A549 (cell line): ENCODE results near the gene EIF4A2. TPM values are rescaled to one million over a fixed set of nuclear protein-coding genes. Genes with fewer than 3 reads are reported as not detected.

Experiments
- ATAC-seq, 2 experiments: fragments of 200-7000 bp in 1 of 2; fragments of >200 bp in 1 of 2; cut with Nextera tagmentation in 1 of 2; cut with Tn5 transposase in 1 of 2; 3 replicates each; pipeline versions ENCODE4 v1.8.0 to v1.9.1; 2018 to 2020; ENCODE audit warnings: mild to moderate bottlenecking in 1 of 2, moderate library complexity in 1 of 2
- CTCF ChIA-PET: fragments of 300-600 bp; sonication (Branson Sonifier 250); formaldehyde crosslinking; extraction: SDS; loops from one replicate; lab custom pipeline; 2021; ENCODE audit warnings: antibody characterized with exemption, inconsistent platforms; lab: Yijun Ruan, JAX
- POLR2A ChIA-PET: fragments of 350-600 bp; formaldehyde crosslinking; extraction: SDS; loops from one replicate; lab custom pipeline; 2021; ENCODE audit warnings: antibody characterized with exemption, inconsistent platforms; lab: Yijun Ruan, JAX
- DNase-seq, 2 experiments: peaks; one replicate each; pipeline versions ENCODE4 v3.0.0 to v3.0.0-alpha.2; 2011 to 2016; ENCODE audit warnings: low read depth in 1 of 2, low spot score in 1 of 2
- FAIRE-seq: peaks from 2 replicates; lab custom pipeline; 2011; peaks lifted over from hg19 to GRCh38; lab: Jason Lieb, UNC
- H3K27ac ChIP-seq, 2 experiments: fragments of >200 bp; sonication (Bioruptor Twin); formaldehyde crosslinking; 3 replicates each; pipeline ENCODE4 v1.5.1; 2016 to 2017
- H3K4me1 ChIP-seq: fragments of >200 bp; sonication (Bioruptor Twin); formaldehyde crosslinking; 3 replicates; pipeline ENCODE4 v1.6.1; 2016
- H3K4me2 ChIP-seq: fragments of >200 bp; sonication (Bioruptor Twin); formaldehyde crosslinking; 3 replicates; pipeline ENCODE4 v1.6.1; 2016
- H3K4me3 ChIP-seq: fragments of >200 bp; sonication (Bioruptor Twin); formaldehyde crosslinking; 3 replicates; pipeline ENCODE4 v1.5.1; 2016
- H3K9me3 ChIP-seq: fragments of >200 bp; sonication (Bioruptor Twin); formaldehyde crosslinking; 3 replicates; pipeline ENCODE4 v1.6.1; 2016
- CHD2 ChIP-seq: fragments of 150-350 bp; IDR thresholded peaks from 2 replicates; pipeline ENCODE4 v1.6.1; 2014; ENCODE audit warnings: low read length; ENCODE audit not compliant: partially characterized antibody
- EHMT2 ChIP-seq: fragments of 200-600 bp; sonication (generic); IDR thresholded peaks from 2 replicates; pipeline ENCODE4 v1.6.1; 2016; ENCODE audit warnings: antibody characterized with exemption, low read depth, mild to moderate bottlenecking, moderate library complexity
- ESRRA ChIP-seq: fragments of 150-350 bp; IDR thresholded peaks from 2 replicates; pipeline ENCODE4 v1.6.1; 2014; ENCODE audit warnings: mild to moderate bottlenecking, low read length, borderline replicate concordance
- JUN ChIP-seq, 2 experiments: fragments of >200 bp; sonication (Bioruptor Twin); formaldehyde crosslinking; IDR thresholded peaks; 2 replicates in 1 of 2; 3 replicates in 1 of 2; pipeline ENCODE4 v1.6.1; 2016 to 2017
- KDM5A ChIP-seq: fragments of 200-600 bp; sonication (generic); IDR thresholded peaks from 2 replicates; pipeline ENCODE4 v1.6.1; 2016; ENCODE audit warnings: antibody characterized with exemption, mild to moderate bottlenecking
- MYC ChIP-seq: IDR thresholded peaks from 2 replicates; pipeline ENCODE4 v1.6.1; 2012; ENCODE audit warnings: mild to moderate bottlenecking, inconsistent platforms, low read length, improper control_type of control experiment, borderline replicate concordance
- NFE2L2 ChIP-seq: fragments of 150-350 bp; conservative IDR thresholded peaks from 2 replicates; pipeline ENCODE4 v1.6.1; 2014; ENCODE audit warnings: low read length
- NR3C1 ChIP-seq: fragments of >200 bp; sonication (Bioruptor Twin); formaldehyde crosslinking; IDR thresholded peaks from 3 replicates; pipeline ENCODE4 v1.6.1; 2017
- PHF8 ChIP-seq: fragments of 200-600 bp; sonication (generic); IDR thresholded peaks from 2 replicates; pipeline ENCODE4 v1.6.1; 2016; ENCODE audit warnings: low read depth, mild to moderate bottlenecking, antibody characterized with exemption, moderate library complexity, borderline replicate concordance
- POLR2A ChIP-seq: IDR thresholded peaks from 2 replicates; pipeline ENCODE4 v1.6.1; 2012; ENCODE audit warnings: mild to moderate bottlenecking, low read length
- RAD21 ChIP-seq, 2 experiments: fragments of >200 bp in 1 of 2; sonication (Bioruptor Twin) in 1 of 2; formaldehyde crosslinking in 1 of 2; IDR thresholded peaks in 1 of 2; conservative IDR thresholded peaks in 1 of 2; 2 replicates in 1 of 2; 3 replicates in 1 of 2; pipeline ENCODE4 v1.6.1; 2012 to 2018; ENCODE audit warnings: inconsistent platforms in 1 of 2
- RARB ChIP-seq: fragments of 250-450 bp; sonication (Bioruptor Pico); IDR thresholded peaks from 2 replicates; pipeline ENCODE4 v1.8.0; 2021; ENCODE audit warnings: mild to moderate bottlenecking, moderate library complexity
- RCOR1 ChIP-seq: fragments of 150-350 bp; IDR thresholded peaks from 2 replicates; pipeline ENCODE4 v1.6.1; 2014; ENCODE audit warnings: antibody characterized with exemption, low read length, low read depth
- RNF2 ChIP-seq: fragments of 200-600 bp; sonication (generic); IDR thresholded peaks from 2 replicates; pipeline ENCODE4 v1.6.1; 2016; ENCODE audit warnings: low read depth, mild to moderate bottlenecking, antibody characterized with exemption, moderate library complexity, borderline replicate concordance
- SREBF2 ChIP-seq: fragments of 450-650 bp; IDR thresholded peaks from 2 replicates; pipeline ENCODE4 v1.6.1; 2014; ENCODE audit warnings: mild to moderate bottlenecking, moderate library complexity
- TP53 ChIP-seq: fragments of 250-450 bp; sonication (Bioruptor Pico); IDR thresholded peaks from 2 replicates; pipeline ENCODE4 v1.5.0; 2021; ENCODE audit warnings: mild to moderate bottlenecking, moderate library complexity
- WGBS: methylation state at CpG from one replicate; pipeline ENCODE4 v1.1.6; 2017; ENCODE audit errors: missing lambda C conversion rate; 5-methylcytosine and 5-hydroxymethylcytosine counted together
- polyA plus RNA-seq, 4 experiments: library from polyadenylated mRNA; depleted of rRNA in 3 of 4; stranded (reverse); fragments of >200 nt; fragmentation: RNase III in 1 of 4; extraction: RNeasy Plus Mini Kit Qiagen cat#74134 plus additional on column Dnase treatment in 1 of 4; gene quantifications; 2 replicates in 3 of 4; 3 replicates in 1 of 4; pipeline ENCODE4 v1.2.3, GENCODE V29; 2011 to 2017
- TF ChIP-seq, protein P1 (sequence below): IDR thresholded peaks from 2 replicates; pipeline ENCODE4 v1.6.1; 2012
- TF ChIP-seq, protein P2 (sequence below): IDR thresholded peaks from 2 replicates; pipeline ENCODE4 v1.6.1; 2012
- TF ChIP-seq, protein P3 (sequence below): fragments of 200-600 bp; sonication (generic); IDR thresholded peaks from 2 replicates; pipeline ENCODE4 v1.6.1; 2016; ENCODE audit warnings: antibody characterized with exemption, mild to moderate bottlenecking, moderate library complexity

Gene EIF4A2
- polyA plus RNA-seq, 2 of the 4 experiments (the other 2 are of a cell fraction): 172 to 493 TPM

- Histone ChIP-seq H3K4me2 (no peak overlapping the region), H3K9me3 (no peaks in the 10 kb centered on the region), H3K27ac (no peak overlapping the region), H3K4me1 (no peaks in the 10 kb centered on the region)
- no peak for DNase-seq
- 78% methylated on average over 7 of the region's 8 CpGs for WGBS
- ATAC-seq: peak; percentile 30 to 53; a peak in 3 of 6 replicates
- CTCF ChIA-PET: no interaction called here
- no peak for TF ChIP-seq JUN (IDR thresholded peaks at IDR 0.05)
- TF ChIP-seq, all 56 proteins: peak for 0
- no peak for FAIRE-seq
- no peak overlapping the region for H3K4me3 ChIP-seq
- POLR2A ChIA-PET: no interaction called here
These were observed 7.4 kb upstream of the EIF4A2 start for GRCh38 chr3:186775999-186776398.

GRCh38 chr3:186779204-186779603 is 4.2 kb upstream of the EIF4A2 start:
- DNase-seq (no peak), ATAC-seq (no peak), FAIRE-seq (no peak)
- no peak overlapping the region for H3K4me3 ChIP-seq
- no peak overlapping the region for H3K27ac ChIP-seq
- peaks cover 5% of the 10 kb centered on the region; the same call in 1 of the 3 replicates for H3K4me1 ChIP-seq
- CTCF ChIA-PET: interaction anchor here (0.8 kb wide), 1 partner anchor 42 kb away, joined by 3 read pairs; no protein-coding TSS in a partner anchor
- 89% methylated on average over 5 of the region's 5 CpGs for WGBS
- POLR2A ChIA-PET: no interaction called here
- no peak for TF ChIP-seq ESRRA
- H3K9me3 ChIP-seq: no peaks in the 10 kb centered on the region
- no peak overlapping the region for H3K4me2 ChIP-seq

DNA sequence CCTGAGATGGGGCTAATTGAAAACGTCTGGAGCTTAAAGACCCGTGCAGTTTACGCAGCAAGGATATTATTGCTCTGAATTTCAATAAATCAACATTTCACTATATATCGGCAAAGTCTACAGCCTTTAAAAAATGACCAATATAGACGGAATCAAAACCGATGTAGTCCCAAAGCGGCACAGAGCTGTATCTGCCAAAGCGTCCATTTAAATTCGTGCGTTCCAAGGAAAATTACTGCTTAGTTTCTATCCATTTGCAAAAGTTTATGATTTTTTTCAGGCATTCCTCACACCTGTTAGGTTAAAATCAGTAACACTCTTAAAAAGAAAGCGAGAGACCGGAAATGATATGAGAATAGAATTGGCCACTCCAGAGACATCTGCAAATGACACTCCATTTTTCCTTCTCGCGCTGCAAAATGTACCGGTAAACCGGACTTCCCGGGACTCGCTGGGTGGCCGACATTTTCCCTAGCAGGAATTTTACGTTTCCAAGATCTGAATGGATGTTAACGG is 777 bp upstream of the EIF4A2 start:
- Histone ChIP-seq H3K4me1 (peaks cover 21% of the 10 kb centered on the region), H3K4me2 (peak overlapping the region; percentile 99), H3K4me3 (peak overlapping the region; percentile 94), H3K9me3 (no peaks in the 10 kb centered on the region), H3K27ac (peak overlapping the region; percentile 96 to 100)
- DNase-seq: no peak
- ATAC-seq: peak in 1 of 2 experiments; percentile 36; a peak in 3 of 6 replicates
- FAIRE-seq: no peak
- ChIA-PET CTCF (interaction anchor here (1.6 to 2.1 kb wide), 3 partner anchors 166 to 839 kb away, joined by 3 to 6 read pairs (median 5); no protein-coding TSS in a partner anchor), POLR2A (interaction anchor here (0.8 to 2.5 kb wide), 15 partner anchors 10 to 212 kb away, joined by 3 to 24 read pairs (median 4); partner anchors contain the start of gene DNAJB11)
- 4% methylated on average over 20 of the region's 21 CpGs for WGBS
- TF ChIP-seq SREBF2 (no peak), RNF2 (no peak)

DNA sequence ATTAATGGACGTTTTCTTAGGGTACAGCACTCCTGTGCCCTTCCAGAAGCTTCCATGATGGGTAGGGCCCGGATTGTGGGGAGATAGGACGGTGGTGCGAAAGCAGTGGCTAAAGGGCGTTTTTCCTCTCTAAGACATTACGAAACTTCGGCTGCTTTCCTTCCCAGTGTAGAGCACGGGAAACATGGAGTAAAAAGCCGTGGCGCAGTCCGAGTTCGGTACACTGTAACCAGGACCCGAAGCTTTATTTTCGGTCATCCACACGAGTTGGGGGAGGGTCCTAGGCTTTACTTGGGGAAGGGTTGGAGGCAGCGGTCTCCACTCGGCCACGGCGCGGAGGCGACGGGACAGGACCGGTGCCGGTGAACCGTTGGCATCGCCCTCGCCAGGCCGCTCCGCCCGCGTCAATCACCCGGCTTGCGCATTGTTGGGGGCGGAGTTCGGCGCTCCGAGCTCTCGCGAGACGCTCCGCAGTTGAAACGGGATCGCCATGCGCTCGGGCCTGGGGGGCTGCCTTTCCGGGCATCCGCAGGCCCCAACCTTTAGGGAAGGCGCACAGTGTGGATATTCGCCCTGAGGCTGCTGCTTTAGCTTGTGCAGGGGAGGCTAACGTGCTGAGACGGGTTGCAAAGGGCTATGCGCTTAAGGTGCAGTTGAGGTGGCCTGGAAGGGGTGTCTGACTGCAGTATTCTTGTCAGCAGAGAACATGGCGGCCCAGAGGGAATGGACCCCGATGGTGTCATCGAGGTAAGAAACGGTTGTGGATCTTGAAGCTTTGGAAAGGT is 546 bp downstream of the EIF4A2 start:
- Histone ChIP-seq H3K4me1 (peaks cover 35% of the 10 kb centered on the region), H3K4me2 (peak overlapping the region; percentile 99), H3K27ac (peak overlapping the region; percentile 96 to 100)
- under 1% methylated on average over 17 of the region's 56 CpGs for WGBS
- TF ChIP-seq, protein P1, sequence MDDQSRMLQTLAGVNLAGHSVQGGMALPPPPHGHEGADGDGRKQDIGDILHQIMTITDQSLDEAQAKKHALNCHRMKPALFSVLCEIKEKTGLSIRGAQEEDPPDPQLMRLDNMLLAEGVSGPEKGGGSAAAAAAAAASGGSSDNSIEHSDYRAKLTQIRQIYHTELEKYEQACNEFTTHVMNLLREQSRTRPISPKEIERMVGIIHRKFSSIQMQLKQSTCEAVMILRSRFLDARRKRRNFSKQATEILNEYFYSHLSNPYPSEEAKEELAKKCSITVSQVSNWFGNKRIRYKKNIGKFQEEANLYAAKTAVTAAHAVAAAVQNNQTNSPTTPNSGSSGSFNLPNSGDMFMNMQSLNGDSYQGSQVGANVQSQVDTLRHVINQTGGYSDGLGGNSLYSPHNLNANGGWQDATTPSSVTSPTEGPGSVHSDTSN: 0 out of 2 replicates have a peak, but pooled peaks have one; percentile 62
- TF ChIP-seq RARB (CRISPR knock-in tag) (peak; percentile 71), TP53 (CRISPR knock-in tag) (peak; percentile 77; the same call in 1 of the 2 replicates), NFE2L2 (no peak), RAD21 (conservative IDR thresholded peaks at IDR 0.05 in 1 of 2, IDR thresholded peaks at IDR 0.05 in 1 of 2) (0 out of 5 replicates have a peak, but pooled peaks of 1 of the 2 experiments have one; percentile 3), MYC (0 out of 2 replicates have a peak, but pooled peaks have one; percentile 26), KDM5A (peak; percentile 42; the same call in 1 of the 2 replicates), NR3C1 (no peak), JUN (IDR thresholded peaks at IDR 0.05) (peak; percentile 71 to 77), EHMT2 (no peak), PHF8 (peak; percentile 45), RCOR1 (no peak), POLR2A (peak; percentile 35; the same call in 1 of the 2 replicates), CHD2 (peak; percentile 88)
- TF ChIP-seq, protein P2, sequence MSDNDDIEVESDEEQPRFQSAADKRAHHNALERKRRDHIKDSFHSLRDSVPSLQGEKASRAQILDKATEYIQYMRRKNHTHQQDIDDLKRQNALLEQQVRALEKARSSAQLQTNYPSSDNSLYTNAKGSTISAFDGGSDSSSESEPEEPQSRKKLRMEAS: peak; percentile 77
- TF ChIP-seq, protein P3, sequence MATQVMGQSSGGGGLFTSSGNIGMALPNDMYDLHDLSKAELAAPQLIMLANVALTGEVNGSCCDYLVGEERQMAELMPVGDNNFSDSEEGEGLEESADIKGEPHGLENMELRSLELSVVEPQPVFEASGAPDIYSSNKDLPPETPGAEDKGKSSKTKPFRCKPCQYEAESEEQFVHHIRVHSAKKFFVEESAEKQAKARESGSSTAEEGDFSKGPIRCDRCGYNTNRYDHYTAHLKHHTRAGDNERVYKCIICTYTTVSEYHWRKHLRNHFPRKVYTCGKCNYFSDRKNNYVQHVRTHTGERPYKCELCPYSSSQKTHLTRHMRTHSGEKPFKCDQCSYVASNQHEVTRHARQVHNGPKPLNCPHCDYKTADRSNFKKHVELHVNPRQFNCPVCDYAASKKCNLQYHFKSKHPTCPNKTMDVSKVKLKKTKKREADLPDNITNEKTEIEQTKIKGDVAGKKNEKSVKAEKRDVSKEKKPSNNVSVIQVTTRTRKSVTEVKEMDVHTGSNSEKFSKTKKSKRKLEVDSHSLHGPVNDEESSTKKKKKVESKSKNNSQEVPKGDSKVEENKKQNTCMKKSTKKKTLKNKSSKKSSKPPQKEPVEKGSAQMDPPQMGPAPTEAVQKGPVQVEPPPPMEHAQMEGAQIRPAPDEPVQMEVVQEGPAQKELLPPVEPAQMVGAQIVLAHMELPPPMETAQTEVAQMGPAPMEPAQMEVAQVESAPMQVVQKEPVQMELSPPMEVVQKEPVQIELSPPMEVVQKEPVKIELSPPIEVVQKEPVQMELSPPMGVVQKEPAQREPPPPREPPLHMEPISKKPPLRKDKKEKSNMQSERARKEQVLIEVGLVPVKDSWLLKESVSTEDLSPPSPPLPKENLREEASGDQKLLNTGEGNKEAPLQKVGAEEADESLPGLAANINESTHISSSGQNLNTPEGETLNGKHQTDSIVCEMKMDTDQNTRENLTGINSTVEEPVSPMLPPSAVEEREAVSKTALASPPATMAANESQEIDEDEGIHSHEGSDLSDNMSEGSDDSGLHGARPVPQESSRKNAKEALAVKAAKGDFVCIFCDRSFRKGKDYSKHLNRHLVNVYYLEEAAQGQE: peak; percentile 80
- TF ChIP-seq, all 56 proteins: peak for 12
- Histone ChIP-seq H3K9me3 (no peaks in the 10 kb centered on the region), H3K4me3 (peak overlapping the region; percentile 94)
- POLR2A ChIA-PET: interaction anchor here (0.6 to 2.5 kb wide), 14 partner anchors 9 to 214 kb away, joined by 3 to 24 read pairs (median 4); partner anchors contain the start of gene DNAJB11
- ATAC-seq (peak; percentile 70 to 83), DNase-seq (peak; percentile 26 to 69), FAIRE-seq (no peak)
- CTCF ChIA-PET: interaction anchor here (0.6 to 2.5 kb wide), 6 partner anchors 43 to 841 kb away, joined by 3 to 8 read pairs (median 6); no protein-coding TSS in a partner anchor
